Peyer's patch (tissue), 4 donors: ENCODE results near the gene RNASEL. TPM values are rescaled to one million over a fixed set of nuclear protein-coding genes. Genes with fewer than 3 reads are reported as not detected.
A peak's percentile ranks its signal among the peaks of the same experiment; 100 is the strongest.

Experiments used
- DNase-seq, 3 donors: peaks; one replicate each; pipeline ENCODE4 v3.0.0-alpha.2; 2017 to 2019
- H3K27ac ChIP-seq, 4 donors: fragments of 200-600 bp; sonication (generic); one replicate each; pipeline ENCODE4 v1.5.1; 2016 to 2019
- H3K27me3 ChIP-seq, 2 donors: fragments of 200-600 bp; sonication (generic); one replicate each; pipeline ENCODE4 v1.5.1; 2019
- H3K36me3 ChIP-seq, 3 donors: fragments of 200-600 bp; sonication (generic); one replicate each; pipeline ENCODE4 v1.5.1; 2016 to 2019
- H3K4me1 ChIP-seq, 4 donors: fragments of 200-600 bp; sonication (generic); one replicate each; pipeline ENCODE4 v1.5.1; 2016 to 2019
- H3K4me3 ChIP-seq, 4 donors: fragments of 200-600 bp; sonication (generic); 1 replicate in 3 of 4; 2 replicates in 1 of 4; pipeline ENCODE4 v1.5.1; 2016 to 2019; ENCODE audit warnings: mild to moderate bottlenecking in 1 of 4
- H3K9me3 ChIP-seq, 4 donors: fragments of 200-600 bp; sonication (generic); one replicate each; pipeline ENCODE4 v1.5.1; 2016 to 2019; ENCODE audit warnings: mild to moderate bottlenecking in 1 of 4
- CTCF ChIP-seq, 6 experiments: fragments of 450-650 bp in 4 of 6; fragments of 200-600 bp in 2 of 6; sonication (generic) in 1 of 6; IDR thresholded peaks; one replicate each; pipeline ENCODE4 v1.5.1; 2017 to 2019; ENCODE audit warnings: antibody characterized with exemption in 6 of 6, mild to moderate bottlenecking in 3 of 6, moderate library complexity in 1 of 6
- POLR2A ChIP-seq, 2 donors: fragments of 450-650 bp; IDR thresholded peaks; one replicate each; pipeline ENCODE4 v1.5.1; 2017; ENCODE audit warnings: antibody characterized with exemption in 2 of 2, mild to moderate bottlenecking in 2 of 2, moderate library complexity in 2 of 2
- total RNA-seq, 4 donors: library from RNA; depleted of rRNA; stranded (reverse); fragments of >200 nt; gene quantifications; one replicate each; pipeline ENCODE4 v1.1.0, GENCODE V29; 2016

The RNASEL gene
- total RNA-seq, 4 donors from 2014 or later = 12.4 to 15.0 (median 13.3) TPM

- Histone ChIP-seq H3K36me3 (no peaks in the 10 kb centered on the region), H3K4me1 (peaks cover 0 to 30% (median 10%) of the 10 kb centered on the region in 4 donors), H3K4me3 (no peak overlapping the region), H3K9me3 (no peaks in the 10 kb centered on the region), H3K27me3 (no peaks in the 10 kb centered on the region), H3K27ac (no peak overlapping the region)
- TF ChIP-seq CTCF (IDR thresholded peaks at IDR 0.05) = no peak
- TF ChIP-seq POLR2A (IDR thresholded peaks at IDR 0.05) = no peak
- DNase-seq = no peak
These were observed 28.0 kb upstream of the RNASEL start for GRCh38 chr1:182617014-182617429.

GRCh38 chr1:182616130-182617013 is 27.3 kb upstream of the RNASEL start:
- Histone ChIP-seq H3K4me1 (peaks cover 0 to 30% (median 10%) of the 10 kb centered on the region in 4 donors), H3K4me3 (peak overlapping the region in 3 of 4 donors; percentile 8 to 59 (median 53)), H3K27me3 (no peaks in the 10 kb centered on the region), H3K27ac (peak overlapping the region in 2 of 4 donors; percentile 70 to 85), H3K36me3 (no peaks in the 10 kb centered on the region), H3K9me3 (no peaks in the 10 kb centered on the region)
- DNase-seq = peak; percentile 58 to 78 (median 65)
- no peak for TF ChIP-seq CTCF (IDR thresholded peaks at IDR 0.05)
- no peak for TF ChIP-seq POLR2A (IDR thresholded peaks at IDR 0.05)

- H3K27me3 ChIP-seq = no peaks in the 10 kb centered on the region
- H3K36me3 ChIP-seq = no peaks in the 10 kb centered on the region
- peak overlapping the region; percentile 44 to 59 (median 52) for H3K4me3 ChIP-seq
- TF ChIP-seq CTCF (IDR thresholded peaks at IDR 0.05) (no peak), POLR2A (IDR thresholded peaks at IDR 0.05) (no peak)
- peaks cover 0 to 30% (median 10%) of the 10 kb centered on the region in 4 donors for H3K4me1 ChIP-seq
- H3K27ac ChIP-seq = peak overlapping the region; percentile 70 to 85 (median 77)
- H3K9me3 ChIP-seq = no peaks in the 10 kb centered on the region
- DNase-seq = peak in 2 of 3 donors; percentile 33 to 66
These were observed 26.5 kb upstream of the RNASEL start for GRCh38 chr1:182615468-182616129.

GRCh38 chr1:182614796-182615454 is 25.9 kb upstream of the RNASEL start:
- Histone ChIP-seq H3K27me3 (no peaks in the 10 kb centered on the region), H3K9me3 (no peaks in the 10 kb centered on the region), H3K4me1 (peaks cover 0 to 30% (median 10%) of the 10 kb centered on the region in 4 donors), H3K4me3 (peak overlapping the region; percentile 44 to 59 (median 52)), H3K36me3 (no peaks in the 10 kb centered on the region), H3K27ac (peak overlapping the region; percentile 70 to 85 (median 77))
- TF ChIP-seq POLR2A (IDR thresholded peaks at IDR 0.05) = no peak
- TF ChIP-seq CTCF (IDR thresholded peaks at IDR 0.05) = no peak
- peak; percentile 61 to 83 (median 73) for DNase-seq

- TF ChIP-seq CTCF (IDR thresholded peaks at IDR 0.05) = no peak
- TF ChIP-seq POLR2A (IDR thresholded peaks at IDR 0.05) = no peak
- Histone ChIP-seq H3K9me3 (no peaks in the 10 kb centered on the region), H3K4me3 (no peak overlapping the region), H3K27ac (no peak overlapping the region), H3K36me3 (no peaks in the 10 kb centered on the region), H3K27me3 (no peaks in the 10 kb centered on the region), H3K4me1 (peaks cover 0 to 29% (median 10%) of the 10 kb centered on the region in 4 donors)
- no peak for DNase-seq
These were observed 22.7 kb upstream of the RNASEL start for GRCh38 chr1:182611787-182612186.
